Measurements from ENCODE around the gene C5.
A peak's percentile ranks its signal among the peaks of the same experiment; 100 is the strongest.

C5 gene

DNA sequence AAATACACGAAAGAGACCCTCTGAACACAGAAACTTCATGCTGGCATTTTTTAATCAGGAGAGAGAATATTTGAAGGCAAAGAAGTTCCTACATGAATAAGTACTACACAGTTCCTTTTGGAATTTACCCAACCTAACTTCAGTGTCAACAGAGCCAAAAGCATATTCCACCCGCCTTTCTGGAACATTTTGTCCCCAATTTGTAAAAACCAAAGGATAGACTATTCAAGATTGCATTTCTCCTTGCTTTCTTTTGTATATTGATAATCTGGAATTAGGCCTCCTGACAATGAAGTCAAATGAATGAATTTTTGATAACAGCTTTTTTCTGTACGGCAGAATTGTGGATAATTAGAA is 84.1 kb downstream of the C5 start:
- no peak overlapping the region for H3K27ac ChIP-seq
- TF ChIP-seq, protein P1, sequence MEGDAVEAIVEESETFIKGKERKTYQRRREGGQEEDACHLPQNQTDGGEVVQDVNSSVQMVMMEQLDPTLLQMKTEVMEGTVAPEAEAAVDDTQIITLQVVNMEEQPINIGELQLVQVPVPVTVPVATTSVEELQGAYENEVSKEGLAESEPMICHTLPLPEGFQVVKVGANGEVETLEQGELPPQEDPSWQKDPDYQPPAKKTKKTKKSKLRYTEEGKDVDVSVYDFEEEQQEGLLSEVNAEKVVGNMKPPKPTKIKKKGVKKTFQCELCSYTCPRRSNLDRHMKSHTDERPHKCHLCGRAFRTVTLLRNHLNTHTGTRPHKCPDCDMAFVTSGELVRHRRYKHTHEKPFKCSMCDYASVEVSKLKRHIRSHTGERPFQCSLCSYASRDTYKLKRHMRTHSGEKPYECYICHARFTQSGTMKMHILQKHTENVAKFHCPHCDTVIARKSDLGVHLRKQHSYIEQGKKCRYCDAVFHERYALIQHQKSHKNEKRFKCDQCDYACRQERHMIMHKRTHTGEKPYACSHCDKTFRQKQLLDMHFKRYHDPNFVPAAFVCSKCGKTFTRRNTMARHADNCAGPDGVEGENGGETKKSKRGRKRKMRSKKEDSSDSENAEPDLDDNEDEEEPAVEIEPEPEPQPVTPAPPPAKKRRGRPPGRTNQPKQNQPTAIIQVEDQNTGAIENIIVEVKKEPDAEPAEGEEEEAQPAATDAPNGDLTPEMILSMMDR (conservative IDR thresholded peaks at IDR 0.05), result no peak

DNA sequence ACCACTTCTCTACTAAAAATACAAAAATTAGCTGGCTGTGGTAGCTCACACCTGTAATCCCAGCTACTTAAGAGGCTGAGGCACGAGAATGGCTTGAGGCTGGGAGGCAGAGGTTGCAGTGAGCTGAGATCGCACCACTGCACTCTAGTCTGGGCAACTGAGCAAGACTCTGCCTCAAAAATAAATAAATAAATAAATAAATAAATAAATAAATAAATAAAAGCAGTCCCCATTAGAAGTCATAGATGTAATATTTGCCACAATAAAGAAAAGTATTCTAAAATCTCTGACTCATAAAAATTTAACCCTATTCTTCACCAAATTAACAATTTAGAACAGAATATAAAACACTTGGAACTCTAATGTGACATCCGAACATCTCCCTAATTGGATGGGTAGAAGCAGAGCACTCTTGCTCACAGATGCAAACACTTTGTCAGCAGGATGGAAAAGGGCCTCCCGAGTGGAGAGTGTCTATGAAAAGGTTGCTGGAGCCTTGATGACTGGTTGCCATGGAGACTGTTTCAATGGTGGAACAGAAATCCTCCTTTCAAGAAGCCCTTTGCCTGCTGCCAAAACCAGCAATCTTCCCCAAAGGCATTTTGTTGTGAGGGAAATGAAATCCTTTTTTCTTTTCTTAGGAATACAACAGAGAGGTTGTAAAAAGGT is 84.6 kb downstream of the C5 start:
- TF ChIP-seq, protein P1 (conservative IDR thresholded peaks at IDR 0.05), result no peak
- H3K27ac ChIP-seq, result no peak overlapping the region

DNA sequence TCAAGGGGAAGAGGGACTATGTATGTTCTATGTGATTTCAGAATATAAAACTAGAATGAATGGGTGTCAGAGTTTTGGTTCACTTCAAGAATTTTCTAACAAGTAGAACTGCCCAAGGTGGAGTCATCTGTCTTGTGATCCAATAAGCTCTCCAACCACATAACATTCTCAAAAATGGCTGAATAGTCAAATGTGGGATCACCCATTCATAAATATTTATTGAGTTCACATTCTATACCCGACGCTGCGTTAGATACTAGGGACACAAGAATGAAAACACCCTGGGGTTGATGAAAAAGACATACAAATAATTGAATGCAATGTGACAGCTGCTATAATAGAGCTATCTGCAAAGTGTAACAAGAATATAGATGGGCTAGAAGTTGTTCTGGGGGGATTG is 88.1 kb downstream of the C5 start:
- H3K27ac ChIP-seq, result no peak overlapping the region
- TF ChIP-seq, protein P1 (conservative IDR thresholded peaks at IDR 0.05), result no peak

DNA sequence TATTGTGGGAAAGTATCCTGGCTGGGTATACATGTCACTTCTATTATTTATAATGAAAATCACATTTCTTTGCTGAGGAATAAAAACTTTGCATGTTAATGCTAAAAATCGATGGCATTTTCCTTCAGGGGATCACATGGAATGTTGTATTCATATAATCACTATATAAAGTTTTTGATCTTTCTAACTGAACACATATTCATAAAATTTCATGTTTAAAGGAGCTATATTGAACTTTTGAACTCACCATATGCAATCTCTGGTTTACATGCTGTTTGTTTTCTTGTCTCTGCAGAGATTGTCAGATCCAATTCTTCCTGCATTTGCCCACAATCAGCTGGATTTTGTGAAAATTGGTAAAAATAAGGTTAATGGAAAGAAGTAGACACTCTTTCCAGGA is 90.1 kb downstream of the C5 start:
- H3K27ac ChIP-seq, result no peak overlapping the region
- TF ChIP-seq, protein P1 (conservative IDR thresholded peaks at IDR 0.05), result no peak

DNA sequence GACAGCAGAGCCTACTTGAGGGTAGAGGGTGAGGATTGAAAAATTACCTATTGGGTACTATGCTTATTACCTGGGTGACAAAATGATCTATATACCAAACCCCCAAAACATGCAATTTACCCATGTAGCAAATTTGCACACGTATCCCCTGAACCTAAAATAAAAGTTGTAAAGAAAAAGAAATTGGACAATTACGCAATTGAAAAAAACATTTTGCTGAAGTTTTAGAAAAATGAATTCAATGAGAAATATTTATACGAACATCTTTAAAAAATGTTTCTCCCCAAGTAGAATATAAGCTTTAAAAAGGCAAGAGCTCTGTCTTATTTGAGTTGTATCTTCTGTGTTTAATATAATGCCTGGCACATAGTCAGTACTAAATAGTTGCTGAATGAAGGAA is 93.2 kb downstream of the C5 start:
- TF ChIP-seq, protein P1 (conservative IDR thresholded peaks at IDR 0.05), result no peak
- no peak overlapping the region for H3K27ac ChIP-seq

DNA sequence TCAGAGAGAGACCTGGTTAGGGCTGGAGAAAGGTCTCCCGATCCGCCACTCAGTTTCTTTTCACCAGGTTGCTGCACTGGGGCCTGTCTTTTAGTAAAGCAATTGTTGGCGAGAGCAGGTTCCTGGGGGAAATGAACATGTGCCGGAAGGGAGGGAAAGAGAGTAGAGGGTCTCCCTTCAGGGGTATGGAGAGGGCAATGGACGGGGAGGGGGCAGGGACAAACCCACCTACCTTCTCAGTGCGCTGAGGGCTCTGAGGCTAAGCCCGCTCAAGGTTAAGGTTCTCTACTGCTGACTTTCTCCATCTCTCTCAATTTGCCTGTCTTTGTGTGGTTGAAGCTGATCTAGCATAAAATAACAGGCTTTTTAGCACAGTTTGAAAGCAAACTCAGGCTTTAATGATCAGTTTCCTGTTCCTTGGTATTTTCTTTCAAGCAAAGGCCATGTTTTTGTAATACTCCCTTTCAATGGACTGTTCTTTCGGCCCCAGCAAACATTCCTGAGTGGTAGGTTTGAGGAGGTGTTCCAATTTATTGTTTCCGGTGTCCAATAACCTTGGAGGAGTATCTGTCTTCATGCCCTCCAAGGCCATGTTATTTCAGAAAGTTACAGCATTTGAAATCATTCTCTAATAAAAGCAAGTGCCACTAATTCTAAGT is 98.0 kb downstream of the C5 start:
- H3K27ac ChIP-seq, result peak overlapping the region; percentile 76
- TF ChIP-seq, protein P1 (conservative IDR thresholded peaks at IDR 0.05), result no peak

DNA sequence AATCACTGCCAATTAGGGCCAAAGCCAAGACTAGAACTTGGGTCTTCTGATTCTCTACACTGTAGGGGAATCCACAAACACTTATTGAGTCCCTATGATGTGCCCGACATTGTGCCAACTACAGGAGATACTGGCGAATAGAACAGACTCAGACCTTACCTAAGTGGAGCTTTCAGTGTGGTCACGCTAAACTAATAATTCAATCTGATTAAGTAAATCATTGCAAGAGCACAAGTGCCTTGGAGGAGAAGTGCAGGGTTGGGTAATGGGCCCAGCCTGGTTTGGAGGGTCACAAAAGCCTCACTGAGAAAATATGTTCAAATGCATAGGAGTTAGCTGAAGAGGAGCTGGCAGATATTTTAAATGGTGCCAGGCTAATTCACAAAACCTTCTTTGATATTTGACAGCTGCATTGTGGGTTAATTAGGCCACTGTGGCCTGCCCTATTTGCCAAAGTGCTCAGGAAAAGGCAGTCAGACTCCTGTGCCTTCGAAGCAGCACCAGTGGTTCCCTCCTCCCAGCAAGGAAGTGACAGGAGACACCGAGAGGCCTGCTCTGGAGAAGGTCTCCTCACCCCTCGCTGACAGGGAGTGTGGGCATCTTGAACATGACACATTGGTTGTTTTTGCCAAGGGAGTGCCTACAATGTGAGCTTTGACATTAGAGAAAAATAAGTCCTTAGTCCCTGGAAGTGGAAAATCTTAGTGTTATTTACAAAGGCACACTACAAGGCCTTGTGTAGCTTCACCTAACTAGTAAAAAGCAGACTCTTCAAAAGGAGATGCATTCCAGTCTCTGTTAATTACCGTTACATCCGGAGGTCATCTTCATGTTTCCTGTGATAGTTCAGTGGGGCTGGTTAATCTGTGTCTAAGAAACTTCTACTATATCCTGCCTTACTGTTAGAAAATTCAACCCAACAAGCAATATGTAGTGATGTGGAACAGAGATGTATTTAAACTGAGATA is 99.4 kb downstream of the C5 start:
- TF ChIP-seq, protein P1 (conservative IDR thresholded peaks at IDR 0.05), result no peak
- peak overlapping the region; percentile 76 for H3K27ac ChIP-seq

Data from VCaP (cell line).